Trophoblast cell (in vitro differentiated cells and primary cell): ENCODE data around the gene LASP1.
A peak's percentile ranks its signal among the peaks of the same experiment; 100 is the strongest.

Source experiments
- DNase-seq, 2 donors: peaks; one replicate each; pipeline ENCODE4 v3.0.0-alpha.2; 2016
- H2AFZ ChIP-seq: 2 replicates; pipeline ENCODE4 v1.6.1; 2013; ENCODE audit warnings: low read length, moderate library complexity, mild to moderate bottlenecking; ENCODE audit not compliant: insufficient read depth, poor library complexity
- H2AK5ac ChIP-seq: 2 replicates; pipeline ENCODE4 v1.6.1; 2013; ENCODE audit warnings: mild to moderate bottlenecking, low read length
- H2BK120ac ChIP-seq: 2 replicates; pipeline ENCODE4 v1.6.1; 2013; ENCODE audit warnings: low read length, mild to moderate bottlenecking, moderate library complexity; ENCODE audit not compliant: insufficient read depth, poor library complexity
- H2BK12ac ChIP-seq: 2 replicates; pipeline ENCODE4 v1.6.1; 2013; ENCODE audit warnings: mild to moderate bottlenecking, low read length, moderate library complexity
- H2BK5ac ChIP-seq: 2 replicates; pipeline ENCODE4 v1.6.1; 2013; ENCODE audit warnings: low read length, low read depth, moderate library complexity, mild to moderate bottlenecking; ENCODE audit not compliant: poor library complexity
- H3K14ac ChIP-seq: 2 replicates; pipeline ENCODE4 v1.6.1; 2013; ENCODE audit warnings: mild to moderate bottlenecking, low read length
- H3K18ac ChIP-seq: 2 replicates; pipeline ENCODE4 v1.6.1; 2013; ENCODE audit warnings: mild to moderate bottlenecking, low read length
- H3K23ac ChIP-seq: 2 replicates; pipeline ENCODE4 v1.6.1; 2013; ENCODE audit warnings: low read length
- H3K27ac ChIP-seq: 2 replicates; pipeline ENCODE4 v1.5.1; 2013; ENCODE audit warnings: low read depth, mild to moderate bottlenecking, inconsistent platforms, low read length, moderate library complexity
- H3K27me3 ChIP-seq: 2 replicates; pipeline ENCODE4 v1.6.1; 2013; ENCODE audit warnings: inconsistent platforms, mild to moderate bottlenecking, low read length, moderate library complexity; ENCODE audit not compliant: insufficient read depth
- H3K36me3 ChIP-seq, 2 experiments: 1 replicate in 1 of 2; 2 replicates in 1 of 2; pipeline ENCODE4 v1.6.1; 2013; ENCODE audit warnings: low read length in 2 of 2, mild to moderate bottlenecking in 2 of 2, moderate library complexity in 1 of 2; ENCODE audit not compliant: insufficient read depth in 2 of 2, control insufficient read depth in 1 of 2
- H3K4ac ChIP-seq: 2 replicates; pipeline ENCODE4 v1.6.1; 2013; ENCODE audit warnings: low read depth, mild to moderate bottlenecking, low read length, moderate library complexity
- H3K4me1 ChIP-seq, 2 experiments: 1 replicate in 1 of 2; 2 replicates in 1 of 2; pipeline ENCODE4 v1.6.1; 2013; ENCODE audit warnings: low read length in 2 of 2, mild to moderate bottlenecking in 2 of 2, moderate library complexity in 1 of 2; ENCODE audit not compliant: insufficient read depth in 2 of 2, control insufficient read depth in 1 of 2
- H3K4me2 ChIP-seq: 2 replicates; pipeline ENCODE4 v1.6.1; 2013; ENCODE audit warnings: inconsistent platforms, mild to moderate bottlenecking, low read length, moderate library complexity
- H3K4me3 ChIP-seq: 2 replicates; pipeline ENCODE4 v1.5.1; 2013; ENCODE audit warnings: mild to moderate bottlenecking, low read depth, low read length, inconsistent platforms
- H3K79me1 ChIP-seq: one replicate; pipeline ENCODE4 v1.6.1; 2013; ENCODE audit warnings: low read length
- H3K79me2 ChIP-seq: 2 replicates; pipeline ENCODE4 v1.6.1; 2013; ENCODE audit warnings: low read length, mild to moderate bottlenecking; ENCODE audit not compliant: control insufficient read depth, insufficient read depth, poor library complexity
- H3K9ac ChIP-seq: 2 replicates; pipeline ENCODE4 v1.6.1; 2013; ENCODE audit warnings: mild to moderate bottlenecking, low read length
- H3K9me3 ChIP-seq: 2 replicates; pipeline ENCODE4 v1.6.1; 2013; ENCODE audit warnings: low read depth, mild to moderate bottlenecking, control low read depth, inconsistent platforms, low read length; ENCODE audit not compliant: insufficient read depth
- H4K12ac ChIP-seq: 2 replicates; pipeline ENCODE4 v1.6.1; 2013; ENCODE audit warnings: low read depth, mild to moderate bottlenecking, low read length, moderate library complexity
- H4K8ac ChIP-seq: 2 replicates; pipeline ENCODE4 v1.6.1; 2013; ENCODE audit warnings: low read depth, mild to moderate bottlenecking, low read length, moderate library complexity
- H4K91ac ChIP-seq: one replicate; pipeline ENCODE4 v1.6.1; 2013; ENCODE audit warnings: low read depth, mild to moderate bottlenecking, low read length, moderate library complexity
- WGBS: extraction: QIAGEN DNeasy Blood & Tissue Kit; methylation state at CpG from one replicate; pipeline ENCODE4 v1.1.7; 2013; ENCODE audit warnings: missing lambda C conversion rate; ENCODE audit not compliant: insufficient read length, insufficient coverage; ENCODE audit errors: extremely low coverage; 5-methylcytosine and 5-hydroxymethylcytosine counted together

The LASP1 gene

DNA sequence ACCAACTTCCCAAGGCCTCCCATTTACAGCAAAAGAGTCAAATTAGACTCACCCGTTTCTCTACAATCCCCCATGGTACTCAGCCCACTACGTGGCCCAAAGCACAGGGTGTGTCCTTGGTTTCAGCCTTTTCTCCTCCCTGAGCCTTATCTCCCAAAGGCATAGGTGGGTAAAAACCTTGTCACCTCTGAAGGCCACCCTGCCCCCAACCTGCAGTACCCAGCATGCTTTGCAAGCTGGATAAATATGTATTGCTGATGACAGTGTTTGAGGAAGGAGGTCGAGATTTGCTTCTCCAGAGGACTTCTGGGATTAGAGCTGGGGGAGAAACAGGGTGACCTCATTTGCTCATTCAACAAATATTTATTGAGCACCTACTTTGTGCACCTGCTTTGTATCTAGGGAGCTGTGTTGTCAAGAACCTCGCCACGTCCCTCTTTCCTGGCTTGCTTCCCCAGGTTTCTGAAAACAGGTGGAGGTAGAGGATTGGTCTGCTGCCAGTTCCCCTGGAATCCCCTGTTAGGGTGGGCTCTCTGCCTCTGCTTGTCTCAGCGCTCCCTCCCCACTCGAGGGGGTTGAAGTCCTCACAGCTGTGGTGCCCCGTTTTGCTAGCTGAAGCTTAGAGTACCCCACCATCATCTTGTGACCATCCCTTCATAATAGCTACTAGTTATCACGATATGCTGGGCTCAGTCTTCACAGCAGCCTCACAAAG lies 3.0 kb downstream of the LASP1 start:
- WGBS = no CpG with 5 or more reads among the region's 9 CpGs
- no peak overlapping the region for H2BK5ac ChIP-seq

DNA sequence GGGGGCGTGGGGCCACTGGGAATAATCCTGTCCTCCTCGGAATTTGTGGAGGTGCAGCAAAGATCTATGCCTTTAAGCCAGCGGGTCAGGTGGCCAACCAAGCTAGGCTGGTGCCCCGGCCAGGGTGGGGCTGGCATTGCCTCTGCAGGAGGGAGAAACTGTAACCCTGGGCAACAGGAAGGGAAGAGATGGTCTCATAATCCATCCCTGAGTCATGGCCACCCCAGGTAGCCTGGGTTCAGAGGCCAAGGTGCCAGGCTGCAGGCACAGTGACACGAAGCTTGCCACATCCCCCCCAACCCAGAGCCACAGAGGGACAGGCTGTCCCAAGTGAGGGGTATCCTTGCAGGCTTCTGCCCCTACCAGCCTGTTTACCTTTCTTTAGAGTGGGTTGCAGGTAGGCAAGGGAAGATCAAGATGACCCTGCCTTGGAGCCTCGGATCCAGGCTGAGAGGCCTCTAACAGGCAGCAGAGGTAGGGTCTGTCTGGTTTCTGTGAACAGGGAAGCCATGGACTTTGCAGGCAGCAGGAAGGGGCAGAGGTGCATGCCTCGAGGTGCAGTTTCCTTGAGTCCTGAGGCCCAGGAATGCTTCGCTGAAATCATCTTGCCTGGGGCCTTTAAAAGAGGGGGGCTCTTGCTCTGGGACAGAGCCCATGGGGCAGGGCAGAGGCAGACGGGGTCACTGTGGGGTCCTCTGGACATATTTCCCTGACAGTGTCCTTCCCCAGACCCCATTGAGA lies 4.0 kb downstream of the LASP1 start:
- H3K4ac ChIP-seq = peak overlapping the region; percentile 49
- H3K4me1 ChIP-seq = peaks cover 46 to 58% of the 10 kb centered on the region in 2 experiments
- H3K9ac ChIP-seq = no peak overlapping the region
- peaks cover 16 to 28% of the 10 kb centered on the region in 2 experiments for H3K36me3 ChIP-seq
- H3K18ac ChIP-seq = peak overlapping the region; percentile 19
- H3K79me2 ChIP-seq = peaks cover 48% of the 10 kb centered on the region
- peak overlapping the region; percentile 18 for H3K4me3 ChIP-seq
- H3K9me3 ChIP-seq = no peaks in the 10 kb centered on the region
- H3K14ac ChIP-seq = no peak overlapping the region
- no peak overlapping the region for H4K8ac ChIP-seq
- no peak overlapping the region for H2BK120ac ChIP-seq
- peak overlapping the region; percentile 26 for H3K4me2 ChIP-seq
- no peak overlapping the region for H4K12ac ChIP-seq
- no peak overlapping the region for H2BK12ac ChIP-seq
- WGBS = no CpG with 5 or more reads among the region's 9 CpGs
- H3K23ac ChIP-seq = no peak overlapping the region
- H2BK5ac ChIP-seq = no peak overlapping the region
- H2AK5ac ChIP-seq = no peak overlapping the region
- peak overlapping the region; percentile 49 for H3K27ac ChIP-seq
- H3K79me1 ChIP-seq = peaks cover 28% of the 10 kb centered on the region
- DNase-seq = no peak
- no peak overlapping the region for H4K91ac ChIP-seq
- H3K27me3 ChIP-seq = no peaks in the 10 kb centered on the region
- no peak overlapping the region for H2AFZ ChIP-seq

More for the DNA sequence above, 3.0 kb downstream of the LASP1 start:
- Histone ChIP-seq H3K4ac (peak overlapping the region; percentile 8), H3K14ac (no peak overlapping the region), H3K23ac (no peak overlapping the region), H3K79me2 (peaks cover 47% of the 10 kb centered on the region), H4K8ac (no peak overlapping the region), H2AK5ac (no peak overlapping the region), H2AFZ (no peak overlapping the region), H3K9me3 (no peaks in the 10 kb centered on the region), H2BK12ac (no peak overlapping the region), H3K4me3 (no peak overlapping the region), H3K27ac (no peak overlapping the region), H3K9ac (no peak overlapping the region), H3K27me3 (no peaks in the 10 kb centered on the region), H2BK120ac (no peak overlapping the region), H4K91ac (no peak overlapping the region), H4K12ac (no peak overlapping the region), H3K18ac (no peak overlapping the region), H3K79me1 (peaks cover 36% of the 10 kb centered on the region), H3K4me2 (peak overlapping the region; percentile 92), H3K4me1 (peaks cover 46 to 59% of the 10 kb centered on the region in 2 experiments), H3K36me3 (peaks cover 11 to 18% of the 10 kb centered on the region in 2 experiments)
- no peak for DNase-seq

DNA sequence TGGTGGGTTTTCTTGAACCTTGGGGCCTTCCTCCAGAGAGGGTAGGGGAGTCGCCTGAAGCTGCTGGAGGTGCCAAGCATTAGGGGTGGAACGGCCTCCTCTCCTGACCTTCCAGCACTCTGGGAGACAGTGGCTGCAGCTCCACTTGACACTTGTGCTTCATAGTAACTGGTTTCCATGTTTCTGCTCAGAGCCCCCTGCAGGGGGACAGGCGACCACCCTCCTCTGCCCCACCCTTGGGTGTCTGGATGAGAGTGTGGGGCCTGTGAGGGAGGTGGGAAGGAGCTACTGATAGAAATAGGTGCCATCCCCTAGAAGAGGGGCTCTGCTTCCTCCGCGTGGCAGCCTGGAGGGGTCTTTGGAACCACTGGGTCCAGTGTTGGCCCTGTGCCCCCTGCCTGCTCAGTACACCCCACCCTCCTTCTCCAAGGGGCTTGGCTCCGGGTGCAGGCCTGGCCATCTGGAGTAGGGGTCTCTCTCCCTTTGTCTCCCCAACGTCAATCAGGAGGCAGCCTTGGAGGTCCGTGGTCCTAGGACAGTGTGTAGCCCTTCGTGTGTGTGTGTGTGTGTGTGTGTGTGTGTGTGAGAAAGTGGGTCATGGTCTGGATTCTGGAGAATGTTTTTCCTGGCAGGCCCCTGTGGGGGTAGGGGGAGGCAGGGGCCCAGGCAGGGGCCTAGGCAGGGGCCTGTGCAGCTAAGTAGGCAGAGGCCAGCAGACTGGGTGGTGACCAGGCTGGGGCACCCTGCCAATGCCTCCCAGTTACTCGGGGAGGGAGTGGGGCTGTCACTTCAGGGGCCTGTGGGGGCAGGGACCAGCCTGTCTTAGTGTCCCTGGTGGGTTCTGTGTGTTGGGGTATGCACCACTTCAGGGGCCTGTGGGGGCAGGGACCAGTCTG lies 4.9 kb downstream of the LASP1 start:
- H4K8ac ChIP-seq = no peak overlapping the region
- H3K4me3 ChIP-seq = no peak overlapping the region
- peaks cover 17 to 29% of the 10 kb centered on the region in 2 experiments for H3K36me3 ChIP-seq
- H2BK120ac ChIP-seq = peak overlapping the region; percentile 26
- no peak for DNase-seq
- peak overlapping the region; percentile 26 for H3K4me2 ChIP-seq
- H3K9me3 ChIP-seq = no peaks in the 10 kb centered on the region
- peaks cover 24% of the 10 kb centered on the region for H3K79me1 ChIP-seq
- H3K23ac ChIP-seq = no peak overlapping the region
- peak overlapping the region; percentile 17 for H2AK5ac ChIP-seq
- no peak overlapping the region for H4K12ac ChIP-seq
- H3K27me3 ChIP-seq = no peaks in the 10 kb centered on the region
- H2AFZ ChIP-seq = no peak overlapping the region
- H3K9ac ChIP-seq = no peak overlapping the region
- peak overlapping the region; percentile 21 for H2BK12ac ChIP-seq
- H3K27ac ChIP-seq = peak overlapping the region; percentile 49
- peaks cover 49 to 60% of the 10 kb centered on the region in 2 experiments for H3K4me1 ChIP-seq
- peak overlapping the region; percentile 18 for H3K14ac ChIP-seq
- peak overlapping the region; percentile 33 for H4K91ac ChIP-seq
- WGBS = no CpG with 5 or more reads among the region's 10 CpGs
- H3K18ac ChIP-seq = peak overlapping the region; percentile 18
- H3K79me2 ChIP-seq = peaks cover 44% of the 10 kb centered on the region
- peak overlapping the region; percentile 76 for H2BK5ac ChIP-seq
- peak overlapping the region; percentile 61 for H3K4ac ChIP-seq

DNA sequence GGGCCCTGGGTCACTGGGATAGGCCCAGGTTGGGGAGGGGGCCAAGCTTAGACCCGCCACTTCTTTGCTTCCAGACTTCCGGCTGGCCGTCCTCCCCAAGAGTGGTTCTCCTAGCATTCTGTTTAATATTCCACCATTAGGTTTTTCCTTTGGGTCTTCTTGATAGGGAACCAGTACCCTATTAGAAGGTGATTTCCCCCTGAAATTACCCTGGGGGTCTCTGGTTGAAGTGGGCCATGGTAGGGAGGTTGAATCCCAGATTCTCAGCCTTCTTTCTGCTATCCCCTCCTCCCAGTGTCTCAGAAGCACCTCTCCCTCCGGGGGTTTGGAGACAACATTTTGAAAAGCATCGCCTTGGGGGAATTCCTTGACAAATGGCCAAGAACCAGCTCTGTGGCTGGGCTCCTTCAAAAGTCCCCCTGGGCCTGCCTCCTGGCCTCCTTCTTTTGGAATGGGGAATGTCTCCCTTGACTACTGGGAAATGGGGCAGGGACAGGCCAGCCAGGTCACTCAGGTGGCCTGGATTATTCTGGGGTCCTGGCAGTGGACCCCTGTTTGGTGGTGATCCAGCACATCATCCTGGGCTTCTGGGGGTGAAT lies 5.7 kb downstream of the LASP1 start:
- Histone ChIP-seq H3K36me3 (peaks cover 22 to 30% of the 10 kb centered on the region in 2 experiments), H4K91ac (peak overlapping the region; percentile 33), H3K4me2 (peak overlapping the region; percentile 26), H3K9me3 (no peaks in the 10 kb centered on the region), H3K79me1 (peaks cover 23% of the 10 kb centered on the region), H3K4me1 (peaks cover 53 to 66% of the 10 kb centered on the region in 2 experiments), H3K4me3 (no peak overlapping the region), H3K23ac (no peak overlapping the region), H2AK5ac (peak overlapping the region; percentile 17), H2AFZ (no peak overlapping the region), H2BK120ac (peak overlapping the region; percentile 26), H2BK12ac (no peak overlapping the region), H3K79me2 (peaks cover 42% of the 10 kb centered on the region), H4K12ac (no peak overlapping the region), H3K14ac (no peak overlapping the region), H3K18ac (no peak overlapping the region), H3K4ac (peak overlapping the region; percentile 61), H4K8ac (no peak overlapping the region), H3K27me3 (no peaks in the 10 kb centered on the region), H3K27ac (peak overlapping the region; percentile 12), H3K9ac (no peak overlapping the region), H2BK5ac (peak overlapping the region; percentile 76)
- peak; percentile 96 to 99 for DNase-seq
- no CpG with 5 or more reads among the region's 5 CpGs for WGBS
